Neural cell (in vitro differentiated cells): ENCODE data around the gene LMO7. TPM values are rescaled to one million over a fixed set of nuclear protein-coding genes. Genes with fewer than 3 reads are reported as not detected.

ENCODE experiments used
- H2AFZ ChIP-seq: fragments of 200-600, 300-800 bp; sonication (generic), shearing (Covaris generic); 2 replicates; pipeline ENCODE4 v1.6.0; 2014; ENCODE audit warnings: low read depth, mild to moderate bottlenecking, antibody characterized with exemption, low read length, moderate library complexity
- H3F3A ChIP-seq: fragments of 200-600 bp; shearing (Covaris generic); 2 replicates; pipeline ENCODE4 v1.6.1; 2016; ENCODE audit warnings: mild to moderate bottlenecking, moderate library complexity, mixed read lengths, antibody characterized with exemption, low read length; ENCODE audit not compliant: insufficient read depth, poor library complexity, severe bottlenecking
- H3K27ac ChIP-seq: fragments of 200-600, 300-800 bp; sonication (generic), shearing (Covaris generic); 2 replicates; pipeline ENCODE4 v1.5.1; 2014; ENCODE audit warnings: mild to moderate bottlenecking, low read length, moderate library complexity
- H3K27me3 ChIP-seq: fragments of 300-800, 200-600 bp; sonication (generic), shearing (Covaris generic); 2 replicates; pipeline ENCODE4 v1.6.0; 2014; ENCODE audit warnings: mild to moderate bottlenecking, low read depth, low read length, moderate library complexity; ENCODE audit not compliant: insufficient read depth
- H3K36me3 ChIP-seq: fragments of 300-800, 200-600 bp; sonication (generic), shearing (Covaris generic); 2 replicates; pipeline ENCODE4 v1.5.1; 2014; ENCODE audit warnings: mild to moderate bottlenecking, antibody characterized with exemption, low read length, moderate library complexity; ENCODE audit not compliant: insufficient read depth
- H3K4me2 ChIP-seq: fragments of 300-800, 200-600 bp; sonication (generic), shearing (Covaris generic); 2 replicates; pipeline ENCODE4 v1.6.0; 2014; ENCODE audit warnings: mild to moderate bottlenecking, low read length
- H3K4me3 ChIP-seq: fragments of 300-800, 200-600 bp; sonication (generic), shearing (Covaris generic); 2 replicates; pipeline ENCODE4 v1.5.1; 2014; ENCODE audit warnings: mild to moderate bottlenecking, low read length, moderate library complexity
- H3K79me2 ChIP-seq: fragments of 200-600 bp; shearing (Covaris generic); replicated peaks from 2 replicates; pipeline ENCODE4 v1.6.0; 2014; ENCODE audit warnings: mild to moderate bottlenecking, low read length, moderate library complexity; ENCODE audit not compliant: insufficient read depth
- H3K9ac ChIP-seq: fragments of 300-800, 200-600 bp; sonication (generic), shearing (Covaris generic); 2 replicates; pipeline ENCODE4 v1.6.1; 2016; ENCODE audit warnings: mild to moderate bottlenecking, low read length, mixed read lengths
- H3K9me2 ChIP-seq: fragments of 200-600 bp; shearing (Covaris generic); 2 replicates; pipeline ENCODE4 v1.6.1; 2016; ENCODE audit warnings: mild to moderate bottlenecking, low read length, mixed read lengths; ENCODE audit not compliant: insufficient read depth
- H3K9me3 ChIP-seq: fragments of 200-600, 300-800 bp; sonication (generic), shearing (Covaris generic); 2 replicates; pipeline ENCODE4 v1.6.1; 2016; ENCODE audit warnings: mild to moderate bottlenecking, mixed run types, low read length, moderate library complexity, mixed read lengths
- H4K20me1 ChIP-seq: fragments of 200-600 bp; shearing (Covaris generic); 2 replicates; pipeline ENCODE4 v1.6.1; 2016; ENCODE audit warnings: mild to moderate bottlenecking, mixed run types; ENCODE audit not compliant: insufficient read depth
- EP300 ChIP-seq: fragments of 450-650 bp; conservative IDR thresholded peaks from 2 replicates; pipeline ENCODE4 v1.6.1; 2014; ENCODE audit warnings: antibody characterized with exemption, mild to moderate bottlenecking, moderate library complexity; ENCODE audit not compliant: poor library complexity, severe bottlenecking
- EZH2 ChIP-seq: fragments of 200-600, 300-800 bp; shearing (Covaris generic), sonication (generic); IDR thresholded peaks from 2 replicates; pipeline ENCODE4 v1.6.1; 2014; ENCODE audit warnings: antibody characterized with exemption, low read length, borderline replicate concordance, mild to moderate bottlenecking; ENCODE audit not compliant: insufficient read depth, poor library complexity, severe bottlenecking
- MXI1 ChIP-seq: fragments of 450-650 bp; conservative IDR thresholded peaks from 2 replicates; pipeline ENCODE4 v1.6.1; 2014; ENCODE audit warnings: antibody characterized with exemption, mild to moderate bottlenecking; ENCODE audit not compliant: poor library complexity, severe bottlenecking
- POLR2AphosphoS5 ChIP-seq: IDR thresholded peaks from 2 replicates; pipeline ENCODE4 v1.6.1; 2012
- RAD21 ChIP-seq: fragments of 450-650 bp; conservative IDR thresholded peaks from 2 replicates; pipeline ENCODE4 v1.6.1; 2014; ENCODE audit warnings: antibody characterized with exemption, mild to moderate bottlenecking, moderate library complexity
- REST ChIP-seq: IDR thresholded peaks from 2 replicates; pipeline ENCODE4 v1.6.1; 2012; ENCODE audit warnings: borderline replicate concordance
- SMC3 ChIP-seq: fragments of 450-650 bp; conservative IDR thresholded peaks from 2 replicates; pipeline ENCODE4 v1.6.1; 2014; ENCODE audit warnings: antibody characterized with exemption, mild to moderate bottlenecking, moderate library complexity; ENCODE audit not compliant: poor library complexity
- TAF1 ChIP-seq: IDR thresholded peaks from 2 replicates; pipeline ENCODE4 v1.6.1; 2012; ENCODE audit warnings: low read depth
- polyA plus RNA-seq: library from polyadenylated mRNA; depleted of rRNA; stranded (reverse); fragments of >200 nt; gene quantifications from 2 replicates; pipeline ENCODE4 v1.2.3, GENCODE V29; 2014
- TF ChIP-seq, protein P1 (sequence below): fragments of 450-650 bp; IDR thresholded peaks from 2 replicates; pipeline ENCODE4 v1.5.1; 2014; ENCODE audit warnings: antibody characterized with exemption, mild to moderate bottlenecking, moderate library complexity; ENCODE audit not compliant: poor library complexity, severe bottlenecking

The LMO7 gene
- polyA plus RNA-seq, 1 donor from 2014 or later: 14.2 TPM

DNA sequence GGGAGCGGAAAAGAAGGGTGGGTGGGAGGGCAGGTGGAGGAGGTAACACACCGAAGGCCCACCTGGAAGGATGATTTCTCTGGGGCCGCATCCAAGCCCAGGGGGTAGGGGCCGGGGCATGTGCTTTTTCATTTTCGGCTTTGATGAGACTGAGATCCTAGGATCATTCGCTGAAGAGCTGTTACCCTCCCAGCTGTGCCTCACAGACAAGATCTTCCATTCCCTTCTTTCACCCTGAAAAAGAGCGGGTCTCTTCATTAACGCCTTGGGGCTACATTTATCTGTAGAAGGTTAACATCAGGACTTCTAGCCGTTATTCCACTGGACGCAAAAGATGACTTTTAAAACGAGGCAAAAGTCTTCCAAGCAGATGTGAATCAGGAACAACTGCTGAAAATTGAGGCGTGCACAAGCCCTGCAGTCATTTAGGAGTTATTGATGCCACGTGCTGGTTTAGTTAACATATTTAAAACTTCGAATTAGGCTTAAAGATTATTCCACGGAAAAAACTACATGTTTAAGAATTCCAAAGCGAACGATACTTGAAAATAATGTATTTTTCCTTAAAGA lies 1.1 kb downstream of the LMO7 start:
- Histone ChIP-seq H3K79me2 (no peaks in the 10 kb centered on the region), H3F3A (no peaks in the 10 kb centered on the region), H3K9ac (no peak overlapping the region), H3K27me3 (peaks cover 43% of the 10 kb centered on the region), H3K4me2 (no peak overlapping the region), H3K27ac (no peak overlapping the region), H3K4me3 (peak overlapping the region; percentile 66), H3K36me3 (no peaks in the 10 kb centered on the region), H3K9me2 (no peaks in the 10 kb centered on the region), H3K9me3 (no peaks in the 10 kb centered on the region), H2AFZ (no peak overlapping the region), H4K20me1 (no peaks in the 10 kb centered on the region)
- no peak for TF ChIP-seq EP300
- no peak for TF ChIP-seq EZH2
- TF ChIP-seq POLR2AphosphoS5: no peak
- no peak for TF ChIP-seq RAD21
- no peak for TF ChIP-seq REST
- no peak for TF ChIP-seq MXI1
- no peak for TF ChIP-seq SMC3
- no peak for TF ChIP-seq TAF1
- TF ChIP-seq, protein P1, sequence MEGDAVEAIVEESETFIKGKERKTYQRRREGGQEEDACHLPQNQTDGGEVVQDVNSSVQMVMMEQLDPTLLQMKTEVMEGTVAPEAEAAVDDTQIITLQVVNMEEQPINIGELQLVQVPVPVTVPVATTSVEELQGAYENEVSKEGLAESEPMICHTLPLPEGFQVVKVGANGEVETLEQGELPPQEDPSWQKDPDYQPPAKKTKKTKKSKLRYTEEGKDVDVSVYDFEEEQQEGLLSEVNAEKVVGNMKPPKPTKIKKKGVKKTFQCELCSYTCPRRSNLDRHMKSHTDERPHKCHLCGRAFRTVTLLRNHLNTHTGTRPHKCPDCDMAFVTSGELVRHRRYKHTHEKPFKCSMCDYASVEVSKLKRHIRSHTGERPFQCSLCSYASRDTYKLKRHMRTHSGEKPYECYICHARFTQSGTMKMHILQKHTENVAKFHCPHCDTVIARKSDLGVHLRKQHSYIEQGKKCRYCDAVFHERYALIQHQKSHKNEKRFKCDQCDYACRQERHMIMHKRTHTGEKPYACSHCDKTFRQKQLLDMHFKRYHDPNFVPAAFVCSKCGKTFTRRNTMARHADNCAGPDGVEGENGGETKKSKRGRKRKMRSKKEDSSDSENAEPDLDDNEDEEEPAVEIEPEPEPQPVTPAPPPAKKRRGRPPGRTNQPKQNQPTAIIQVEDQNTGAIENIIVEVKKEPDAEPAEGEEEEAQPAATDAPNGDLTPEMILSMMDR: no peak

- no peaks in the 10 kb centered on the region for H4K20me1 ChIP-seq
- TF ChIP-seq MXI1 (no peak), POLR2AphosphoS5 (no peak), REST (no peak), SMC3 (no peak), TAF1 (no peak), EZH2 (no peak), RAD21 (no peak), EP300 (no peak)
- TF ChIP-seq, protein P1: no peak
- H3K27me3 ChIP-seq: peaks cover 43% of the 10 kb centered on the region
- no peak overlapping the region for H2AFZ ChIP-seq
- no peak overlapping the region for H3K27ac ChIP-seq
- no peaks in the 10 kb centered on the region for H3K36me3 ChIP-seq
- H3K4me3 ChIP-seq: no peak overlapping the region
- H3K9ac ChIP-seq: no peak overlapping the region
- H3K9me3 ChIP-seq: no peaks in the 10 kb centered on the region
- no peaks in the 10 kb centered on the region for H3K79me2 ChIP-seq
- no peak overlapping the region for H3K4me2 ChIP-seq
- H3K9me2 ChIP-seq: no peaks in the 10 kb centered on the region
- H3F3A ChIP-seq: no peaks in the 10 kb centered on the region
Measured at GRCh38 chr13:75639454-75639853, 3.3 kb downstream of the LMO7 start.
